NCI-H146 treated with DMSO at 0.1 percent for 48 hours (cell line): ENCODE results near the gene TMEM8B.

ENCODE experiments used
- DNase-seq: peaks from one replicate; lab custom pipeline; 2025; ENCODE audit not compliant: unreplicated experiment; lab: John Stamatoyannopoulos, UW

Gene TMEM8B

DNA sequence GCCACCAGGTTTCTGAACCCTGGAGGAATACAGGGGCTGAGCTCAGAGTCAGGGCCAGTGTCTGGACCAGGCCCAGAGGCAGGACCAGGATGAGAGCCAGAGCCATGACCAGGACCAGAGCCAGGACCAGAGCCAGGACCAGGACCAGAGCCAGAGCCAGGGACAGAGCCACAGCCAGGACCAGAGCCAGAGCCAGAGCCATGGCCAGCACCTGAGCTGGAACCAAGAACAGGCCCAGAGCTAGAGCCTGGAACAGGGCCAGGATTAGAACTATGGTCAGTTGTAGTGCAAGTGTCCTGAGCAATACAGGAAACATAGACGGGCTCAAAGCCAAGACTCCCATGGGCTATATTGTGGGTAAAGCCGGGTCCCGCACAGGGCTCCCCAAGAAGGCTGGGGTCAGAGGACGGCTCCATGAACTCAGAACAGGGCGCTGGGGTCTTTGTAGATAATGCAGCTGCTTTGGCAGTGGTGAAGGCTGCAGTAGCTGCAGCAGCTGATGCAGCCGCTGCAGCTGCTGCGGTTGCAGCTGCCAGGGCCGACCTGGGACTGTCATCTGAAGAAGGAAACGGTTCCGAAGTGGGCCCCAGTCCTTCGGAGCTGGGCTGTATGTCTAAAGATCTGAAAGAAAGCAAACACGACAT lies 17.5 kb upstream of the TMEM8B start:
- DNase-seq, result no peak

DNA sequence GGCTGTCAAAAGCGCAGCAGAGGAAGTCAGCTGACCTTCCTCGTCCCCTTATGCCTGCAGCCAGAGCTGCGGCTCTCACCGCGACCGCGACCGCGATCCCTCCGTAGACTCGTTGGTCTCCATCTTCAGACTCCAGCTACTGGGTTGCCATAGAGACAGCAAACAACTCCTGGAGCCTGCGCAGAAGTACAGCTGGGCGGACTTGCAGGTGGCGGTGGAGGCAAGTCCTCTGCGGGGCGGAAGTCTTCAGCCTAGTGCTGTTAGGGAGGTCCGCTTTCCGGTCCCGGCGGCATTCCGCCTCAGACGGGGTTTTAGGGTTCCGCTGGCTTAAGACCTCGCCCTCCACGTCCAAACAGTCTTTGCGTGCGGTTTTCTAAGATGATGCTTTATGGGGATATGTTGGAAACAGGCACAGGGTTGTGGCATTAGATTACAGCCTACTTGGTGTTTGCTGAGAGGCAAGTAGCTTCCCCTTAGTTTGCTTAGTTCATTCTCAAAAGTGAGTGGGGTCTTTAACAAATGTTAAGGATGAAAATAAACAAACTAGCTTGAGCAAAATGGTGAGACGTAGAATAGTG lies 16.9 kb upstream of the TMEM8B start, which contains the start of gene SPAG8:
SPAG8 (minus strand) TSS at position 238 of the 578 bp plus-strand sequence; CDS start at position 123, 115 bp downstream.
- peak; percentile 95 for DNase-seq

DNA sequence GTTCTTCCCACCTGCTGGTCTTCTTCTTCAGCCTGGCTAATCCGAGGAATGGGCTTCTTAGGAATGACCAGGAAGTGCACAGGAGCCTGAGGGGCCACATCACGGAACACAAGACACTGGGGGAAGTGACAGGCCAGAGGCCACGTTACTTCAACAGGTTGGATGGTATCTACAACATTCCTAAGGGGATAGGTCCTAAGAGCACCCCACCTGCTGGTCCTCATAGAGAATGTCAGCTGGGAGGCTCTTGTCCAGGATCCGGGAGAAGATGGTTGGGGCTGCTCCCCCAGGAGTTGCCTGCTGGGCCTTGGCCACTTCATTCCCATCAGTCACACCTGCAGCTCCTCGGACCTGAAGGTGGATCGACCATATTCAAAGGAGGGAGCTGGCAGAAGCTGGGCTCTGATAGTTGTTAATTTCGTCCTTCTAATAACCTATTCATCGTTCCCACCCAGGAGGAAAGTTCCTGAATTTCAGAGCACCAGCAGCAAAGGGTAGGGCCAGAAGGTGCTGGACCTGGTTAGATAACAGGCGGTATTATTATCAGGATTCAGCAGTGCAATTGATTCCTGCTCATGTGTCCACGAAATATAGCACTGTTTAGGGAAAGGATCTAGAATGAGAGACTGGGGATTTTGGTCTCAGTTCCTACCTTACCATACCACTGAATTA lies 15.5 kb upstream of the TMEM8B start:
- no peak for DNase-seq

DNA sequence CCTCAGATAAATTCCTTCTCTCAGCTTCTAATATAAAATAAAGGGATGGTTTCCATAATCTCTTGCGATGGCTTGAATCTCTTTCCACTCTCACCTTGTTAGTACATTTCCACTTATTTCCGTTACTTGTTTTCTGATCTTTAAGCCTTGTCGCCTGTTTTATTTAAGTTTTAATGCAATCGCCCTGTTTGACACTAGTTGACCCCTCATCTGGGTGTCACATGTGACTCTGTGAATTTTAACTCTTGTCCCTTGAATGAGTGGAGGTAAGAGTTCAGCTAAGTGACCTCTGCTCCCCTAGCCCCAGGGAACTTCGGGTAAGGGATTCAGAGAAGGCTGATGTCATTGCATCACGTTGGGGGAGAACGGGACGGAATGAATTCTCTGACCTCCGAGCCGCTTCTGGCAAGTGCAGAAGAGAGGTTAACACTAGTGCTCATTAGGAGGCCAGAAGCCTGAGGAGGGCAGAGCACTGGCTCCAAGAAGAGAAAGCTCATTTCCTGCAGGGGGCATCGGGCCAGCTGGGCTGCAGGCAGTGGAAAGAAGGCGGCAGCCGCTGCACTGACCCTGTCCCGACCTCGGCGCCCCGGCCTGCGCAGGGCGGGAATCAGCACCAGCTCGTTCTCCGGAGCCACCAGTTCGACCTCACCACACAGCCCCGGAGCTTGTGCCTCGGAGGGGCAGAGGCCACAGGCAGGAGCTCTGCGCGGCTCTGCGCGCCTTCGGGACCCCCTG lies 14.8 kb upstream of the TMEM8B start:
- DNase-seq, result peak; percentile 52

DNA sequence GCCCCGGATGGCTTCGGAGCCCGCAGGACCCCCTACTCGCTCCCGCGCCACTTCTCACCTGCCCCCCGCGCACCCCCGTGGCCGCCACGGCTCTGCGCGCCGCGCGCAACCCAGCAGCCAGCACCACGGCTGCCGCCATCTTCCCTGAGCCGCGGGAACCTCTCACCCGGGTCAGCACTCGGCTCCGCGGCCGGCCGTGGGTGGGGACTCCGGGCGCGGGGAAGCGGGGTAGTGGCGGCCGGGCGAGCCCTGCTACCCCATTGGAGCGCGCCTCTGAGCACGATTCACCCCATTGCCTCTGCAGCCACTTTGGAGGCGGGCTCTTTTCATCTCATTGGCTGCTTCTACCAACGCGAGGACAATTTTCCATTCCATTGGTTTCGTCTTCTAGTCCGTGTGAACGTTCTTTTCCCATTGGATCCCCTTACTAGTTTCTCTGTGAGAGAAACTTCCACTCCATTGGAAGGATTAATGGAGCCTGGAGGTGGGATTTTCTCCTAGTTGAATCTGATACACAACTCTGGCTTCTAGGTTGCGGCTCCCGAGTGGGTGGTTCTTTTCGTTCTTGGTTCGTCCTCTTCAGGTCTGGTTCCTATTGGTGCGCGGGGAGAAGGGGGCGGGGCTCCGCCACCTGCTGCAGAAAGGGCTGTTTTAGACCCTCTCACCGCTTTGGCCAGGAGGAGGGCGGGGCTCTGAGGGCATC lies 14.0 kb upstream of the TMEM8B start, which contains the start of gene HINT2:
HINT2 (minus strand) TSS at position 202 of the 703 bp plus-strand sequence; CDS start at position 139, 63 bp downstream.
- peak; percentile 100 for DNase-seq

DNA sequence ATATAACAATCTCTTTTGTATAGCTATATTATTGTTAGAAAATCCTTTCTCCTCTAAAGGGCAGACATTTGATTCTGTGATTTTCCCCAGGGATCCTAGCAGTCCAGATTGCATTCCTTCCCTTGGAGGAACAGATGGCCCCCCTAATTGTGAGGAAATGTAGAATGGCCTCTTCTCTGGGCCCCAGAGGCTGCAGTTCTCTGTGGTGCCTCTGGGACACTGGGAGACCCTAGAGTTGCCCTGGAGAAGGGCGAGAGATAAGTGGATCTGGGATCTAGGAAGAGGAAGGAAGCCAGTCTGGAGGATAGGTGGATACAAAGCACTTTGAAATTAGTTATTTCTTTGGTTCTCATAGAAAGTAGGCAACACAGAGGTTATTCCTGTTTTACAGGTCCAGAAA lies 12.3 kb upstream of the TMEM8B start:
- no peak for DNase-seq

DNA sequence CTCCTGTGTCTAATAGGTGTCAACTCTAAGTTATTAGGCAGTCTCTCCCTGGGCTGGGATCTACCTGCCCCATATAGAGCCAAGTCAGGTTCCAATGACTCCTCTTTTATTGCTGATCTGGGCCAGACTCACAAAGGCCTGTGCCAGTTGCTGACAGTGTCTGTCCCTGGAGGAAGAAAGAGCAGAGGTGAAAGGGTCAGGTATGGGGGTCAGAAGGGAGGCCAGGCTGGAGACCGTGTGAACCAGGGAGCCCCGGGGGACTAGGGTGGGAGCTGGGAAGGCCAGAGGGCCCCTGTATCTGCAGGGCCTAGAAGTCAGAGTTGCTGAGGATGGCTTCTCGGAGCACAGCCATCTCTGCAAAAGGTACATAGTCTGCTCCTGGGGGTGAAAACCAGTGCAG lies 10.7 kb upstream of the TMEM8B start:
- DNase-seq, result no peak

DNA sequence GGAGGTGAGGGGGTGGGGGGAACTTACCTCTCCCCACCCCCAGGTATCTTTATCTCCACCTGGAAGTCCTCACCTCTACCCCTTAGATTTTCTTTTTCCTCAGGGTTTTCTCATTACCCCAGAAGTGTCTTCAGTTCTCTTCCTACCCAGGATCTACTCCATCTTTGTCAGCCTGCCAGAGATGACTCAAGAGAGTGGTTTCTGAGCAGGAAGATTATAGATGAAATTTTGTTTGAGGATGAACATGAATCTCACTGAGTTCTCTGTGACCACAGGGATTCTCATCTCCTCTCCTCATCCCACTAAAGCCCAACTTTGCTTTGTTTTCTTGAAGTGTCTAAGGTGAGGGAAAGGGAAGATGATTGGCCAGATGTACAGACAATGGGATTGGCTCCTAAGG lies 9.0 kb upstream of the TMEM8B start:
- no peak for DNase-seq

DNA sequence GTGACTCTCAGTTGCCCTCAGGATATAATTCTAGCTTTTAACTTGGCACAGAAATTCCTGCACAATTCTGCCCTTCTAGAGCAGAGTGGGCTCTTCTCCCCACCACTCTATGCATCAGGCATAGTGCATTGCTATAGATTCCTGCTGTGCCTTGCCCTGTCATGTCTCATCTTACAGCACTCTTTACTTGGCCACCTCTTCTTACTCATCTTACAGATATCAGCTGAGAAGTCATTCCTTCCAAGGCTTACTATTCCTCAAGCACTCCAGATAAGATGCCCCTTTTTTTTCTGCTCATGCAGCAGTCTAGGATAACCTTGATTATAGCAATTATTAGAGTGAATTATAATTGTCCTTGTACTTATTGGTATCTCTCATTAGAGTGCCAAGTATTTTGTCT lies 6.1 kb upstream of the TMEM8B start:
- no peak for DNase-seq

DNA sequence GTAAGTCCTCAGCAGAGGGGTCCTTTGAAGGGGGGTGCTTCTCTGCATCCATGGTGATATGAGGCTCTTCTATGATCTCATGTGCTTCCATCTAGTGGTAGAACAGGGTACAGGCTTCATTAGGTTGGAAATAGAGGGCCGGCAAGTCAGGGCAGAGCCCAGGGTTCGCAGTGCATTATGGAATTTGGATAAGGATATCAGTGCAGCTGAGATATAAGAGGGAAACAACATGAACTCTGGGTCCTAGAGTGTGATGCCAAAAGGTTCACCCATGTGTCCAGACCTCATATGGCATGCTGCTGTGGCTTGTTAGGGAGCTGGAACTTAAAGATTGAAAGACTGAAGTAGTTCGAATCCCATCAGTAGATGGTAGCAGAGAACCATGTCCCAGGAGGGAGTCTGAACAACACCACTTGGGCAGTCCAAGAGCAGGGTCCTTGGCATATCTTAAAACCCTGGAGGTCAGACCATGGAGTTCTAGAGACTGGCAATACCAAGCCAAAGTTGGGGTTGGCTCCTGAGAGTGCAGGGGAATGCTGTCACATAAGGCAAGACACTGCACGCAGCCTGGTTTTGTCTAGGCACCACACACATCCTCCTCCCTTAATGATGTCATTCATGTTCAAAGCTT lies 2.8 kb upstream of the TMEM8B start:
- peak; percentile 68 for DNase-seq

DNA sequence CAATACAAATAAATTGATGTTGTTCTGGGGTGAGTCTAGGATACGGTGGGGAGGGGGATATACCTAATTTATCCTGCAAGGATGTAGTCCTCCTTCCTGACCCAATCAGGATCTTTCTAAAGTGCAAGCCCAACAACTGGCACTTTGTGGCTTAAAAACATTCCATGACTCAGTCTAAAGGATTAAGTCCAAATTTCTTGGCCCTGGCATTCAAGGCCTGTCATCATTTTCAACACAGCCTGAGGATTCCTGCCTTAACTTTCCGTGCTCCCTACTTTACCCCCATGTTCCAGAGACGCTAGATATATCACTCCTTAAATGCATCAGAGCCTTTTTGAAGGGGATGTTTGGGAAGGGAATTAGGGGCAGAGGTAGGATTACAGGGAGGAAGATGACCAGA lies 1.5 kb upstream of the TMEM8B start:
- DNase-seq, result no peak

DNA sequence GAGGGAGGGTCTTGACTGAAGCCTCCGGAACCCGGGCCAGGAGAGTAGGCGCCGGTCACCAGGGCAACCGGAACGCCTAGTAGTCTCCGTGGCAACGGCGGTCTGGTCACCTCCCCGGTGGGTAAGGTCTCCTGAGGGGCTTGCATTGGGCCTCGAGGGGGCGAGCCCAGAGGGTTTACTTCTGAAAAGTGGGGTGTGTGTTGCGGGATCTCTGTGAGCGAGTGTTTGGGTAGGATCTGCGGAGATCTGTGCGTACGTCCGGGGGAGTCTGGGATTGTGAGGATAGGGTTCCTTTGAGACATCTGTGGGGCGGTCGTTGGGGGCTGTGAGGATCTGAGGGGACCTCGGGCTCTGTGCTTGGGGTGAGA lies 328 bp upstream of the TMEM8B start, which contains the start of gene FAM221B:
FAM221B (minus strand) TSS at position 17 of the 368 bp plus-strand sequence. CDS start 2,571 bp downstream, outside the sequence.
- no peak for DNase-seq

DNA sequence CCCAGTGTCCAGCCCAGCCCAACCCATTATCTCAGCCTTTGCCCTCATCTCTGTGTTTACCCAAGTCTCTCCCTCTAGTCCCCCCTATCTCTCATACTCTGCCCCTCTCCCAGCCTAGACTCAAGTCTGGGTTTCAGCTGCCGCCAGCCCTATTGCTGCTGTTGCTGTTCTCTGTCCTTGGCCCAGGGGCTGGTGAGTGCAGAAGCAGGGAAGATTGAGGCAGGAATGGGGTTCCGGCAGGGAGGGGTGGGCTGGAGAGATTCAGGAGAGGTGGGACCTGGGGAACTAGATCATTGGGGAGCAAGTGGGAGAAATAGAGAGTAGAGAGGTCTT lies 702 bp downstream of the TMEM8B start:
- DNase-seq, result no peak

DNA sequence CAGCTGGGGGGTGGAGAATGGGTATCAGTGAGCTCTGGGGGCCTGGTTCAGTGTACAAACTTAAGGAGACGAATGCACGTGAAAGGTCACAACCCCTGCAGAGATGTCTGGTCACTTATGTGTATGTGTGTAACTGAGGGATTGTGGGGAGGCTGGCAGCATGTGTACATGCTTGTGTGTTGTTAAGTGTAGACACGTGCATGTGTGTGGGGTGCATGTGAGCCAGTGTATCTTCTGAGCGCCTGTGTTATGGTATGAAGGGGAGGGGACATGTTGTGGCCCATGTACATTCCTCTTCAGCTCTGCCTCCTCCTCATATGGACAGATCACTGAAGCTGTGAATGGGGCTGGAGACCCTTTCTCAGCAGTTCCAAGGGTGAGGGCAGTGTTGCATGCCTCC lies 2.0 kb downstream of the TMEM8B start:
- no peak for DNase-seq

DNA sequence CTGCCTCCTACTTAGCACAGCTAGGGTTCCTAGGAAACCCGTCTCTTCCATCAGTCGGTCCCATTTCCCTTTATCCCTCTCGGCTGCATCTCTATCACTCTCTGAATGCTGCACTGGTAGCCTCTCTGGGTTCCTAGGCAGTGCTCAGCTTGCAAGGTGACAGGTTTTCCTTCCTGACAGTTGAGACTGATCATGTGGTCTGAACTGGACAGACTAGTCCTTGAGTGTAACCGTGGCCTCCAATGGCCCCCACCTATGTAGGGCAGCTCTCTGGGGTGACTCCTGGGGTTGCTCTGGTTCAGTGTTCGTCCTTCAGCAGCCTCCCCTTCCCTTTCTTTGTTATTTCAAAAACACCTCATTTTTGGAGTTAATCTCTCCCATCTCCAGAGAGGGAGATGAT lies 3.8 kb downstream of the TMEM8B start:
- no peak for DNase-seq

DNA sequence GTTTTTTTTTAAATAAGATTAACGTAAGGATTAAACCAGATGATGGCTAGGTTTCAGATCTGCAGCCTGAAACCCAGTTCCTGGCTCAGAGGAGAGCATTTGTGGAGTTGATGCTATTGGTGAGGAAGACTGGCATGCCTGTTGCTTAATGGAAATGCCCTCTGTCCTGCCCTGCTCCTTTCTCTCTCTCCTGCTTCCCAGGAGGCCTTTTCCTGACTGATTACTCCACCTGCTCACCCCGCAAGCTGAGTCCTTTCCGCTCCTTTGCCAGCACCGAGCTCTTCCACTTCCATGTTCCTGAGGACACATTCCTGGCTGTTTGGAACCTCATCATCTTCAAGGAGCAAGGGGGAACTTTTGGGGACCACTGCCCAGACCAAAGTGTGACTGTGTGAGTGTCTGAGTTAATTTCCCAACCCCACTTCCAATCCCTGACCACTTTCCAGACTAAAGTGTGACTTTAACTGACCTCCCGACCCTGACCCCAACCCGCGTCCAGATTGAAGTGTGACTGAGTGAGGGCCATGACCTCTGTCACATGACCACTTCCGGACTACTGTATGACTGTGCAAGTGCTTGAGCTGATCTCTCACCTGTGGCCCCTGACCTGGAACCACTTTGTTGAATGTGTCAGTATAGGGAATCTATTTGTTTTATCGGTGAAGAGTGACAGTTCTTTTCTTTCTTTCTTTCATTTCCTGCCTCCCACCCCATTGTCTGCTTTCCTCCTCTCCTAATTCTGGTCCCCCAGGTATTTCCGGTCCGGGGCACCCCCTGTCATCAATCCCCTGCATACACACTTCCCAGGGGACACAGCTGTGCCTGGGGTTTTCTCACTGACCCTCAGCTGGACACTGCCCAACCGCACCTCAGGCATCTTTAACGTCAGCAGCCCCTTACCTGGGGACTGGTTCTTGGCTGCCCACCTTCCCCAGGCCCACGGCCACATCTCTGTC lies 5.5 kb downstream of the TMEM8B start:
- DNase-seq, result no peak

DNA sequence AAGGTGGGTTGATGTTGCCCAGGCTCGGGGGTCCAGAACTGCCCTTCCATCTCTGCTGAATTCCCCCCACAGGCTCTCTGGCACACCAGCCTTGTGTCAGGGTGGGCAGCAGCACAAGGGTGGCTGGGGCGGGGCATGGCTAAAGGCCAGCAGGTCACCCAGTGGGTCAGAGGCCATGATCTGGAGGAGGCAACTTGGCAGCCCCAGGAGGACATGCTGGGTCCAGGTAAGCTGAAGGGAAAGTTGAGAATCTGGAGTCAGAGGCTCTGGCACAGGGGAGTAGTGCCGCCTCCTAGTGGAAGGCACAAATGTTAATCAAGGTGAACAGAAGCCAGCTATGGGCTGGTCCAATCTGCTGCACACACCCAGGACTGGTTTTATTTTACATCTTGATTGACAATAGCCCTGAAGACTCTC lies 6.2 kb downstream of the TMEM8B start:
- no peak for DNase-seq

DNA sequence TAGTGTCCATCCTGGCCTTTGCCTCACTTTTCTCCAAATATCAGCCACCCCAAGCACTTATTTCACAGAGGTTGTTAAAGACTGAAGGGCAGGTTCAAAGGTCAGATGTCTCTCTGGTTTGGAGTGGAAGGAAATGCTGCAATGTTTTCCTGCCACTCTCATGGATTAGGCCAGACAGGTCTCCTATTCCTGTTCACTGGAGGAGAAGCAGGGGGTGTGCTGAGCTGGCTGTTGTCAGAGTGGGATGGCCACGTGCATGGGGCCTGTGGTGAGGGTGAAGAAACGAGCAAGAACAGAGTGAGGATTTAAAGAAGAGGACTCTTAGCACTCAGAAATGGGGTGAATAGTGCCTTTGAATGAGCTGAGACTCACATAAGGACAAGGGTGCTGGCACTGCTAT lies 6.7 kb downstream of the TMEM8B start:
- DNase-seq, result no peak

DNA sequence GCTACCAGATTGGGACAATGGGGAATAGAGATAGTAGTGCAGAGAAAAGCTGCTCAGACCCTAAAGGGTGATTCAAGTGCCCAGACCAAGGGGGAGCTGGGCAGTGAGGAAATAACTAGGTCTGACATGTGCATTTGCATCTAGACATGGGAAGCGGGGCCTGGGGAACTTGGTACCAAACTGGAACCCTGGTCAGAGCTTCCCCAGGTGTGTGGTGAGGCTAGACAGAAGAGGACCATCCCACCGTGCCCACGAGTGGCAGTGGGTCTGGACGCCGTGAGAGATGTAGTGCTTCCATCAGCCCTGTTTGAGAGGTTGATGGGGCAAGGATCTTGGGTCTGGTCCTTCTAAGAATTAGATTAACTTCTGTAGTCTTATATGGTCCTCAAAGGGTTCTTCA lies 7.6 kb downstream of the TMEM8B start:
- DNase-seq, result no peak

DNA sequence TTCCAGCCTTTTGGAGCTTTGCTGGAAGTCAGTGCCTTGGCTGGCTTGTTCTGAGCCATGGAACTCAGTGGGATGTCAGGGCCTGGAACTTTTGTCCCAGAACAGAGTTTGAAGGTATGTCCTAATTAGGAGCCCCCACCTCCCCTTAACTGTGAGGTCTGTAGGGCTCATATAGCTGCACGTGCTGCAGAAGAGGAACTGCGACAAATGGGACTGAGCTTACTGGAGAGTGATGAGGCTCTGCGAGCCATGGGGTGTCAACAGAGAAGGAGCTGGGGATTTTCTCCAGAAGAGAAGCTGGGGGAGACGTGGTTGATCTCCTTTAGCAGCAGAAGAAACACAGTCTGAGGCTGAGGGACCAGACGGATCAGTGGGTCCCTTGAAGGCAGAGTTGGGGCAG lies 10.9 kb downstream of the TMEM8B start:
- no peak for DNase-seq
